ENCODE results near the gene ATP11A.
"Not testable (repeated sequence)": the region's sequence is repeated elsewhere in the genome, so short reads cannot be mapped to it uniquely, and the experiment has no call there.

Gene ATP11A

GRCh38 chr13:112791663-112792440, 102.0 kb downstream of the ATP11A start:
- peak in 1 of 42 donors; percentile 21 for DNase-seq
- intact Hi-C loops (cut with DNase I): no loop called here

- intact Hi-C loops (cut with DNase I): no loop called here
- DNase-seq: peak in 1 of 42 donors; percentile 35
These were observed 102.7 kb downstream of the ATP11A start for GRCh38 chr13:112792511-112792910.

GRCh38 chr13:112793545-112794445, 104.0 kb downstream of the ATP11A start:
- no peak for DNase-seq
- intact Hi-C loops (cut with DNase I): no loop called here

- no peak for DNase-seq
- intact Hi-C loops (cut with DNase I): no loop called here
These were observed 105.4 kb downstream of the ATP11A start for GRCh38 chr13:112795277-112795676.

- peak in 1 of 42 donors; percentile 5 for DNase-seq
- intact Hi-C loops (cut with DNase I): no loop called here
These were observed 106.5 kb downstream of the ATP11A start for GRCh38 chr13:112796190-112796915.

- DNase-seq: no peak
- intact Hi-C loops (cut with DNase I): no loop called here
These were observed 109.6 kb downstream of the ATP11A start for GRCh38 chr13:112799394-112799793.

GRCh38 chr13:112800057-112800456, 110.2 kb downstream of the ATP11A start:
- DNase-seq: no peak
- intact Hi-C loops (cut with DNase I): no loop called here

GRCh38 chr13:112800807-112801206, 111.0 kb downstream of the ATP11A start:
- intact Hi-C loops (cut with DNase I); DNase-seq: not testable (repeated sequence)

- intact Hi-C loops (cut with DNase I): no loop called here
These were observed 113.0 kb downstream of the ATP11A start for GRCh38 chr13:112802802-112803195.

GRCh38 chr13:112803422-112803821, 113.6 kb downstream of the ATP11A start:
- peak in 1 of 42 donors; percentile 6 for DNase-seq
- intact Hi-C loops (cut with DNase I): no loop called here

More at GRCh38 chr13:112802802-112803195, 113.0 kb downstream of the ATP11A start:
- DNase-seq: peak in 1 of 42 donors; percentile 4

- intact Hi-C loops (cut with DNase I): no loop called here
- no peak for DNase-seq
These were observed 114.5 kb downstream of the ATP11A start for GRCh38 chr13:112804374-112804773.

- intact Hi-C loops (cut with DNase I): no loop called here
These were observed 117.2 kb downstream of the ATP11A start for GRCh38 chr13:112806739-112807652.

GRCh38 chr13:112807653-112808376, 118.0 kb downstream of the ATP11A start:
- no peak for DNase-seq
- intact Hi-C loops (cut with DNase I): no loop called here

More at GRCh38 chr13:112806739-112807652, 117.2 kb downstream of the ATP11A start:
- peak in 18 of 42 donors; percentile 10 to 55 (median 36) for DNase-seq

GRCh38 chr13:112808377-112809140, 118.7 kb downstream of the ATP11A start:
- intact Hi-C loops (cut with DNase I): no loop called here
- no peak for DNase-seq

GRCh38 chr13:112809332-112810315, 119.8 kb downstream of the ATP11A start:
- intact Hi-C loops (cut with DNase I): no loop called here
- no peak for DNase-seq

GRCh38 chr13:112810608-112811007, 120.8 kb downstream of the ATP11A start:
- DNase-seq: no peak

More at GRCh38 chr13:112810608-112811007, 120.8 kb downstream of the ATP11A start:
- intact Hi-C loops (cut with DNase I): no loop called here

Measured in head of caudate nucleus (tissue), 42 donors.